MM.1S (cell line): ENCODE measurements around the gene METTL16.

Experiments used
- DNase-seq: peaks from one replicate; pipeline ENCODE4 v3.0.0-alpha.2; 2015
- H2AFZ ChIP-seq: fragments of 300-600 bp; sonication (generic); 2 replicates; pipeline ENCODE4 v1.6.0; 2016; ENCODE audit warnings: antibody characterized with exemption, low read length
- H3F3A ChIP-seq: fragments of 300-600 bp; sonication (generic); 2 replicates; pipeline ENCODE4 v1.6.1; 2016; ENCODE audit warnings: mild to moderate bottlenecking, antibody characterized with exemption, low read length, moderate library complexity, mixed read lengths; ENCODE audit not compliant: insufficient read depth
- H3K27ac ChIP-seq: fragments of 300-600 bp; sonication (generic); 2 replicates; pipeline ENCODE4 v1.5.1; 2016; ENCODE audit warnings: mild to moderate bottlenecking, low read length
- H3K27me3 ChIP-seq: fragments of 300-600 bp; sonication (generic); replicated peaks from 2 replicates; pipeline ENCODE4 v1.6.0; 2016; ENCODE audit warnings: low read length; ENCODE audit not compliant: insufficient read depth
- H3K36me3 ChIP-seq: fragments of 300-600 bp; sonication (generic); replicated peaks from 2 replicates; pipeline ENCODE4 v1.6.1; 2016; ENCODE audit warnings: mild to moderate bottlenecking, low read length, mixed read lengths; ENCODE audit not compliant: insufficient read depth
- H3K4me1 ChIP-seq: fragments of 300-600 bp; sonication (generic); 2 replicates; pipeline ENCODE4 v1.6.1; 2016; ENCODE audit warnings: low read length, mixed read lengths
- H3K4me2 ChIP-seq: fragments of 300-600 bp; sonication (generic); 2 replicates; pipeline ENCODE4 v1.6.0; 2016; ENCODE audit warnings: low read depth, low read length
- H3K4me3 ChIP-seq: fragments of 300-600 bp; sonication (generic); 2 replicates; pipeline ENCODE4 v1.5.1; 2016; ENCODE audit warnings: low read length, mixed read lengths
- H3K79me2 ChIP-seq: fragments of 300-600 bp; sonication (generic); 2 replicates; pipeline ENCODE4 v1.6.1; 2016; ENCODE audit warnings: mixed run types, low read length, mixed read lengths
- H3K9ac ChIP-seq: fragments of 300-600 bp; sonication (generic); 2 replicates; pipeline ENCODE4 v1.6.1; 2016; ENCODE audit warnings: low read length, mixed read lengths
- H3K9me2 ChIP-seq: fragments of 300-600 bp; sonication (generic); replicated peaks from 2 replicates; pipeline ENCODE4 v1.6.1; 2016; ENCODE audit warnings: mild to moderate bottlenecking, low read length, mixed read lengths; ENCODE audit not compliant: insufficient read depth
- H3K9me3 ChIP-seq: fragments of 300-600 bp; sonication (generic); replicated peaks from 2 replicates; pipeline ENCODE4 v1.6.1; 2016; ENCODE audit warnings: mild to moderate bottlenecking, low read length, mixed read lengths; ENCODE audit not compliant: insufficient read depth
- H4K20me1 ChIP-seq: fragments of 300-600 bp; sonication (generic); 2 replicates; pipeline ENCODE4 v1.6.1; 2016; ENCODE audit warnings: mild to moderate bottlenecking, low read length, moderate library complexity, mixed read lengths; ENCODE audit not compliant: insufficient read depth
- EZH2 ChIP-seq: fragments of 300-600 bp; sonication (generic); optimal IDR thresholded peaks from 2 replicates; pipeline ENCODE3; 2017; ENCODE audit warnings: low read depth, mild to moderate bottlenecking, antibody characterized with exemption, low read length, mixed read lengths
- EZH2phosphoT487 ChIP-seq: fragments of 300-600 bp; sonication (generic); IDR thresholded peaks from 2 replicates; pipeline ENCODE4 v1.6.1; 2018; ENCODE audit warnings: antibody characterized with exemption, low read length
- TF ChIP-seq, protein P1 (sequence below): fragments of 300-600 bp; sonication (generic); IDR thresholded peaks from 2 replicates; pipeline ENCODE4 v1.5.1; 2016; ENCODE audit warnings: antibody characterized with exemption, low read length, mixed read lengths

The METTL16 gene

GRCh38 chr17:2427215-2427614, 84.5 kb downstream of the METTL16 start:
- Histone ChIP-seq H3K9ac (no peak overlapping the region), H3K36me3 (no peaks in the 10 kb centered on the region), H3K27ac (no peak overlapping the region), H3K27me3 (no peaks in the 10 kb centered on the region), H3K4me3 (no peak overlapping the region), H3K4me2 (no peak overlapping the region), H4K20me1 (no peaks in the 10 kb centered on the region), H3K9me2 (no peaks in the 10 kb centered on the region), H3K79me2 (no peaks in the 10 kb centered on the region), H3F3A (no peaks in the 10 kb centered on the region), H3K9me3 (no peaks in the 10 kb centered on the region), H3K4me1 (no peaks in the 10 kb centered on the region), H2AFZ (no peak overlapping the region)
- DNase-seq: no peak
- TF ChIP-seq, protein P1, sequence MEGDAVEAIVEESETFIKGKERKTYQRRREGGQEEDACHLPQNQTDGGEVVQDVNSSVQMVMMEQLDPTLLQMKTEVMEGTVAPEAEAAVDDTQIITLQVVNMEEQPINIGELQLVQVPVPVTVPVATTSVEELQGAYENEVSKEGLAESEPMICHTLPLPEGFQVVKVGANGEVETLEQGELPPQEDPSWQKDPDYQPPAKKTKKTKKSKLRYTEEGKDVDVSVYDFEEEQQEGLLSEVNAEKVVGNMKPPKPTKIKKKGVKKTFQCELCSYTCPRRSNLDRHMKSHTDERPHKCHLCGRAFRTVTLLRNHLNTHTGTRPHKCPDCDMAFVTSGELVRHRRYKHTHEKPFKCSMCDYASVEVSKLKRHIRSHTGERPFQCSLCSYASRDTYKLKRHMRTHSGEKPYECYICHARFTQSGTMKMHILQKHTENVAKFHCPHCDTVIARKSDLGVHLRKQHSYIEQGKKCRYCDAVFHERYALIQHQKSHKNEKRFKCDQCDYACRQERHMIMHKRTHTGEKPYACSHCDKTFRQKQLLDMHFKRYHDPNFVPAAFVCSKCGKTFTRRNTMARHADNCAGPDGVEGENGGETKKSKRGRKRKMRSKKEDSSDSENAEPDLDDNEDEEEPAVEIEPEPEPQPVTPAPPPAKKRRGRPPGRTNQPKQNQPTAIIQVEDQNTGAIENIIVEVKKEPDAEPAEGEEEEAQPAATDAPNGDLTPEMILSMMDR: no peak
- TF ChIP-seq EZH2 (no peak), EZH2phosphoT487 (no peak)

GRCh38 chr17:2423271-2423670, 88.4 kb downstream of the METTL16 start:
- H3F3A ChIP-seq: no peaks in the 10 kb centered on the region
- no peak for DNase-seq
- H3K9ac ChIP-seq: no peak overlapping the region
- H3K36me3 ChIP-seq: 0 out of 2 replicates have a peak, but pooled peaks cover 5% of the 10 kb centered on the region
- no peaks in the 10 kb centered on the region for H3K9me3 ChIP-seq
- H3K9me2 ChIP-seq: no peaks in the 10 kb centered on the region
- no peaks in the 10 kb centered on the region for H3K79me2 ChIP-seq
- H3K4me2 ChIP-seq: no peak overlapping the region
- H3K4me3 ChIP-seq: no peak overlapping the region
- no peaks in the 10 kb centered on the region for H3K27me3 ChIP-seq
- H2AFZ ChIP-seq: no peak overlapping the region
- no peaks in the 10 kb centered on the region for H3K4me1 ChIP-seq
- no peaks in the 10 kb centered on the region for H4K20me1 ChIP-seq
- TF ChIP-seq EZH2: no peak
- no peak for TF ChIP-seq EZH2phosphoT487
- TF ChIP-seq, protein P1: no peak
- no peak overlapping the region for H3K27ac ChIP-seq

GRCh38 chr17:2421315-2422147, 90.2 kb downstream of the METTL16 start:
- Histone ChIP-seq H3K79me2 (no peaks in the 10 kb centered on the region), H3F3A (peaks cover 2% of the 10 kb centered on the region; the same call in 1 of the 2 replicates), H3K9ac (no peak overlapping the region), H3K27ac (no peak overlapping the region), H3K4me1 (no peaks in the 10 kb centered on the region), H4K20me1 (no peaks in the 10 kb centered on the region), H3K4me3 (no peak overlapping the region), H3K27me3 (no peaks in the 10 kb centered on the region), H2AFZ (no peak overlapping the region), H3K4me2 (no peak overlapping the region), H3K9me2 (no peaks in the 10 kb centered on the region), H3K9me3 (no peaks in the 10 kb centered on the region), H3K36me3 (0 out of 2 replicates have a peak, but pooled peaks cover 5% of the 10 kb centered on the region)
- DNase-seq: no peak
- TF ChIP-seq EZH2: no peak
- no peak for TF ChIP-seq EZH2phosphoT487
- TF ChIP-seq, protein P1: no peak
